Measurements from ENCODE around the gene SH3BP1.
A peak's percentile ranks its signal among the peaks of the same experiment; 100 is the strongest.
"Not testable (repeated sequence)": the region's sequence is repeated elsewhere in the genome, so short reads cannot be mapped to it uniquely, and the experiment has no call there.

Gene SH3BP1

GRCh38 chr22:37639070-37639760 lies at the start of gene SH3BP1:
Gene SH3BP1, plus strand, starts transcription at chr22:37639669. Its CDS starts 119 bp downstream, at chr22:37639788.
- Histone ChIP-seq H3K4me3 (peak within 1 kb of the TSS; percentile 67 to 94 (median 80)), H4K20me1 (peaks cover 0 to 40% (median 34%) of the 10 kb centered on the region in 11 experiments; a peak in 16 of 22 replicates), H3K4me1 (peaks cover 65 to 90% (median 88%) of the 10 kb centered on the region in 10 experiments), H3K9ac (peak within 1 kb of the TSS; percentile 85 to 91 (median 88)), H3K4me2 (peak within 1 kb of the TSS; percentile 87 to 99 (median 95)), H3K27ac (peak within 1 kb of the TSS; percentile 74 to 97 (median 92)), H3K9me3 (replicated peaks in 1 of 11) (no peaks in the 10 kb centered on the region), H3K27me3 (no peaks in the 10 kb centered on the region), H3K36me3 (peaks cover 16 to 36% (median 26%) of the 10 kb centered on the region in 11 experiments; a peak in 21 of 22 replicates)
- no peak for TF ChIP-seq Cebpa-rat (IDR thresholded peaks at IDR 0.05)

- not testable (repeated sequence) for H3K4me3 ChIP-seq; H4K20me1 ChIP-seq; H3K27me3 ChIP-seq; H3K36me3 ChIP-seq; H3K9me3 ChIP-seq (replicated peaks in 1 of 11)
- H3K9ac ChIP-seq = peak overlapping the region in 2 of 11 experiments; percentile 13 to 38; a peak in 4 of 22 replicates
- peaks cover 7 to 53% (median 36%) of the 10 kb centered on the region in 10 experiments; a peak in 19 of 20 replicates for H3K4me1 ChIP-seq
- H3K27ac ChIP-seq = peak overlapping the region in 10 of 11 experiments; percentile 54 to 81 (median 72); a peak in 13 of 22 replicates
- H3K4me2 ChIP-seq = peak overlapping the region in 9 of 11 experiments; percentile 47 to 90 (median 70); a peak in 12 of 22 replicates
Observed at GRCh38 chr22:37591081-37591480, 48.4 kb upstream of the SH3BP1 start.

GRCh38 chr22:37591823-37592404 lies 47.6 kb upstream of the SH3BP1 start:
- no peaks in the 10 kb centered on the region for H3K27me3 ChIP-seq
- peak overlapping the region in 7 of 11 experiments; percentile 13 to 51 (median 33); a peak in 7 of 22 replicates for H3K9ac ChIP-seq
- H3K27ac ChIP-seq = peak overlapping the region in 10 of 11 experiments; percentile 62 to 81 (median 72); a peak in 20 of 22 replicates
- no peaks in the 10 kb centered on the region for H3K36me3 ChIP-seq
- no peak overlapping the region; a peak in 1 of 20 replicates for H3K4me3 ChIP-seq
- no peaks in the 10 kb centered on the region for H4K20me1 ChIP-seq
- TF ChIP-seq Cebpa-rat (IDR thresholded peaks at IDR 0.05) = no peak
- peaks cover 7 to 53% (median 34%) of the 10 kb centered on the region in 10 experiments; a peak in 19 of 20 replicates for H3K4me1 ChIP-seq
- H3K9me3 ChIP-seq (replicated peaks in 1 of 11) = no peaks in the 10 kb centered on the region
- H3K4me2 ChIP-seq = peak overlapping the region; percentile 23 to 90 (median 61); a peak in 21 of 22 replicates

GRCh38 chr22:37594237-37594636 lies 45.2 kb upstream of the SH3BP1 start:
- H3K4me2 ChIP-seq = no peak overlapping the region
- H3K4me1 ChIP-seq = peaks cover 7 to 47% (median 32%) of the 10 kb centered on the region in 10 experiments; a peak in 19 of 20 replicates
- H3K9me3 ChIP-seq (replicated peaks in 1 of 11) = no peaks in the 10 kb centered on the region
- no peak overlapping the region for H3K9ac ChIP-seq
- H3K27me3 ChIP-seq = no peaks in the 10 kb centered on the region
- no peak overlapping the region for H3K4me3 ChIP-seq
- no peak for TF ChIP-seq Cebpa-rat (IDR thresholded peaks at IDR 0.05)
- no peak overlapping the region for H3K27ac ChIP-seq
- H4K20me1 ChIP-seq = no peaks in the 10 kb centered on the region
- H3K36me3 ChIP-seq = no peaks in the 10 kb centered on the region

- no peak overlapping the region for H3K27ac ChIP-seq
- H3K4me2 ChIP-seq = peak overlapping the region in 6 of 11 experiments; percentile 12 to 56 (median 36); a peak in 8 of 22 replicates
- no peak for TF ChIP-seq Cebpa-rat (IDR thresholded peaks at IDR 0.05)
- H4K20me1 ChIP-seq = no peaks in the 10 kb centered on the region
- no peaks in the 10 kb centered on the region for H3K9me3 ChIP-seq (replicated peaks in 1 of 11)
- no peaks in the 10 kb centered on the region for H3K36me3 ChIP-seq
- peaks cover 0 to 17% (median 8%) of the 10 kb centered on the region in 10 experiments; a peak in 12 of 20 replicates for H3K4me1 ChIP-seq
- H3K9ac ChIP-seq = no peak overlapping the region
- no peak overlapping the region for H3K4me3 ChIP-seq
- H3K27me3 ChIP-seq = no peaks in the 10 kb centered on the region
Observed at GRCh38 chr22:37599153-37599552, 40.3 kb upstream of the SH3BP1 start.

- no peaks in the 10 kb centered on the region for H3K27me3 ChIP-seq
- TF ChIP-seq Cebpa-rat (IDR thresholded peaks at IDR 0.05) = no peak
Observed at GRCh38 chr22:37601203-37601539, 38.3 kb upstream of the SH3BP1 start.

GRCh38 chr22:37601540-37602442 lies 37.7 kb upstream of the SH3BP1 start:
- no peaks in the 10 kb centered on the region for H3K27me3 ChIP-seq
- no peaks in the 10 kb centered on the region for H4K20me1 ChIP-seq
- H3K4me1 ChIP-seq = peaks cover 20 to 38% (median 26%) of the 10 kb centered on the region in 10 experiments
- no peaks in the 10 kb centered on the region for H3K9me3 ChIP-seq (replicated peaks in 1 of 11)
- no peak overlapping the region for H3K9ac ChIP-seq
- H3K36me3 ChIP-seq = no peaks in the 10 kb centered on the region
- H3K4me3 ChIP-seq = no peak overlapping the region
- no peak for TF ChIP-seq Cebpa-rat (IDR thresholded peaks at IDR 0.05)
- H3K27ac ChIP-seq = no peak overlapping the region
- H3K4me2 ChIP-seq = peak overlapping the region in 2 of 11 experiments; percentile 2 to 29; a peak in 1 of 22 replicates

More at GRCh38 chr22:37601203-37601539, 38.3 kb upstream of the SH3BP1 start:
- Histone ChIP-seq H3K4me1 (peaks cover 18 to 34% (median 24%) of the 10 kb centered on the region in 10 experiments), H3K4me2 (peak overlapping the region in 2 of 11 experiments; percentile 2 to 29; a peak in 1 of 22 replicates), H3K27ac (no peak overlapping the region), H3K9ac (no peak overlapping the region), H4K20me1 (no peaks in the 10 kb centered on the region), H3K4me3 (no peak overlapping the region), H3K36me3 (no peaks in the 10 kb centered on the region), H3K9me3 (replicated peaks in 1 of 11) (no peaks in the 10 kb centered on the region)

GRCh38 chr22:37602546-37603277 lies 36.8 kb upstream of the SH3BP1 start:
- not testable (repeated sequence) for H3K36me3 ChIP-seq; H3K27ac ChIP-seq; H4K20me1 ChIP-seq; H3K4me3 ChIP-seq; H3K9me3 ChIP-seq (replicated peaks in 1 of 11); H3K27me3 ChIP-seq; H3K9ac ChIP-seq; H3K4me2 ChIP-seq
- peaks cover 28 to 47% (median 35%) of the 10 kb centered on the region in 10 experiments for H3K4me1 ChIP-seq

Measured in BLaER1 treated with 17β-estradiol and CSF1 and Interleukin-3, amounts not matched to agents 10 nM and 100 nM (cell line).